Endodermal cell (in vitro differentiated cells): Measurements from ENCODE around the gene EPN3. TPM values are rescaled to one million over a fixed set of nuclear protein-coding genes. Genes with fewer than 3 reads are reported as not detected.

ENCODE experiments used
- DNase-seq: peaks from one replicate; pipeline ENCODE4 v3.0.0-alpha.2; 2017
- H3K27ac ChIP-seq: 2 replicates; pipeline ENCODE4 v1.5.1; 2013; ENCODE audit warnings: mild to moderate bottlenecking, low read depth, low read length, moderate library complexity
- H3K27me3 ChIP-seq: 2 replicates; pipeline ENCODE4 v1.6.1; 2013; ENCODE audit warnings: mild to moderate bottlenecking, low read length, moderate library complexity; ENCODE audit not compliant: insufficient read depth, control insufficient read depth, poor library complexity, severe bottlenecking
- H3K36me3 ChIP-seq: 2 replicates; pipeline ENCODE4 v1.7.0; 2013; ENCODE audit warnings: mild to moderate bottlenecking, low read length, moderate library complexity; ENCODE audit not compliant: control insufficient read depth, insufficient read depth
- H3K4me1 ChIP-seq: one replicate; pipeline ENCODE4 v1.7.0; 2013; ENCODE audit warnings: low read length; ENCODE audit not compliant: control insufficient read depth, insufficient read depth
- H3K4me3 ChIP-seq: 2 replicates; pipeline ENCODE4 v1.5.1; 2013; ENCODE audit warnings: mild to moderate bottlenecking, low read length, moderate library complexity
- H3K9ac ChIP-seq: 2 replicates; pipeline ENCODE4 v1.6.1; 2013; ENCODE audit warnings: mild to moderate bottlenecking, low read length, moderate library complexity; ENCODE audit not compliant: poor library complexity, severe bottlenecking; ENCODE audit errors: extremely low read depth
- H3K9me3 ChIP-seq: 2 replicates; pipeline ENCODE4 v1.6.1; 2013; ENCODE audit warnings: mild to moderate bottlenecking, low read length, moderate library complexity; ENCODE audit not compliant: control insufficient read depth
- H3K27ac Mint-ChIP-seq: 2 replicates; pipeline ENCODE4 v1.8.0; 2020; ENCODE audit warnings: mixed read lengths
- H3K27me3 Mint-ChIP-seq: 2 replicates; pipeline ENCODE4 v1.8.0; 2021; ENCODE audit warnings: mild to moderate bottlenecking, mixed read lengths; ENCODE audit not compliant: insufficient read depth
- H3K36me3 Mint-ChIP-seq: 2 replicates; pipeline ENCODE4 v1.8.0; 2020; ENCODE audit warnings: low read depth, mixed read lengths
- H3K4me1 Mint-ChIP-seq: 2 replicates; pipeline ENCODE4 v1.8.0; 2020; ENCODE audit warnings: mixed read lengths
- H3K4me3 Mint-ChIP-seq: 2 replicates; pipeline ENCODE4 v1.8.0; 2020; ENCODE audit warnings: mild to moderate bottlenecking, moderate library complexity, mixed read lengths
- H3K9me3 Mint-ChIP-seq: 2 replicates; pipeline ENCODE4 v1.8.0; 2020; ENCODE audit warnings: mild to moderate bottlenecking, mixed read lengths
- CTCF ChIP-seq: fragments of 200-600 bp; sonication (generic); conservative IDR thresholded peaks from 2 replicates; pipeline ENCODE4 v1.5.0; 2021; ENCODE audit warnings: antibody characterized with exemption, mild to moderate bottlenecking
- WGBS, 2 experiments: methylation state at CpG; one replicate each; pipeline versions ENCODE4 v1.1.5 to v1.1.7; 2013; ENCODE audit warnings: missing lambda C conversion rate in 2 of 2, mixed read lengths in 1 of 2; ENCODE audit not compliant: insufficient coverage in 1 of 2, insufficient read length in 1 of 2; 5-methylcytosine and 5-hydroxymethylcytosine counted together
- total RNA-seq, 2 donors: library from RNA; stranded (reverse); fragmentation: NEBNext Ultra II Directional in 1 of 2; extraction: Animal tissue kit (Norgen Biotek cat#: 25700) in 1 of 2; gene quantifications; 2 replicates in 1 of 2; 3 replicates in 1 of 2; pipeline ENCODE4 v1.2.1, GENCODE V29; 2021

EPN3 gene
- total RNA-seq, 2 donors from 2014 or later = 0.66 TPM; not detected in 1

GRCh38 chr17:50520483-50520882, 12.1 kb upstream of the EPN3 start:
- no peak overlapping the region for H3K9ac ChIP-seq
- H3K4me1 Mint-ChIP-seq = peaks cover 6% of the 10 kb centered on the region
- DNase-seq = no peak
- no peaks in the 10 kb centered on the region for H3K36me3 Mint-ChIP-seq
- 91 to 100% methylated on average over 2 of the region's 2 CpGs for WGBS, 2 experiments
- no peak for TF ChIP-seq CTCF
- H3K4me3 ChIP-seq = no peak overlapping the region
- H3K27ac ChIP-seq = no peak overlapping the region
- H3K4me3 Mint-ChIP-seq = no peak overlapping the region
- no peaks in the 10 kb centered on the region for H3K9me3 ChIP-seq
- H3K4me1 ChIP-seq = no peaks in the 10 kb centered on the region
- H3K27me3 ChIP-seq = no peaks in the 10 kb centered on the region
- no peaks in the 10 kb centered on the region for H3K36me3 ChIP-seq
- H3K27me3 Mint-ChIP-seq = peaks cover 6% of the 10 kb centered on the region
- H3K27ac Mint-ChIP-seq = no peak overlapping the region
- H3K9me3 Mint-ChIP-seq = no peaks in the 10 kb centered on the region

GRCh38 chr17:50521514-50521913, 11.0 kb upstream of the EPN3 start:
- no peak overlapping the region for H3K4me3 ChIP-seq
- Mint-ChIP-seq H3K36me3 (no peaks in the 10 kb centered on the region), H3K4me3 (no peak overlapping the region), H3K27ac (no peak overlapping the region), H3K4me1 (peaks cover 6% of the 10 kb centered on the region), H3K27me3 (peaks cover 5% of the 10 kb centered on the region), H3K9me3 (no peaks in the 10 kb centered on the region)
- no peak for DNase-seq
- H3K27me3 ChIP-seq = no peaks in the 10 kb centered on the region
- no peaks in the 10 kb centered on the region for H3K9me3 ChIP-seq
- no peak overlapping the region for H3K27ac ChIP-seq
- TF ChIP-seq CTCF = no peak
- no peaks in the 10 kb centered on the region for H3K36me3 ChIP-seq
- 88 to 91% methylated on average over 1 to 2 of the region's 2 CpGs for WGBS, 2 experiments
- no peak overlapping the region for H3K9ac ChIP-seq
- H3K4me1 ChIP-seq = no peaks in the 10 kb centered on the region

GRCh38 chr17:50522766-50523165, 9.8 kb upstream of the EPN3 start:
- H3K27ac Mint-ChIP-seq = peak overlapping the region; percentile 74
- Histone ChIP-seq H3K27ac (no peak overlapping the region), H3K9ac (no peak overlapping the region), H3K4me3 (no peak overlapping the region), H3K9me3 (no peaks in the 10 kb centered on the region), H3K27me3 (no peaks in the 10 kb centered on the region), H3K36me3 (no peaks in the 10 kb centered on the region), H3K4me1 (no peaks in the 10 kb centered on the region)
- peaks cover 2% of the 10 kb centered on the region for H3K27me3 Mint-ChIP-seq
- TF ChIP-seq CTCF = no peak
- no peak for DNase-seq
- H3K36me3 Mint-ChIP-seq = no peaks in the 10 kb centered on the region
- WGBS, 2 experiments = 93 to 96% methylated on average over 10 of the region's 10 CpGs
- no peak overlapping the region for H3K4me3 Mint-ChIP-seq
- peaks cover 6% of the 10 kb centered on the region for H3K4me1 Mint-ChIP-seq
- no peaks in the 10 kb centered on the region for H3K9me3 Mint-ChIP-seq
